Kidney (tissue), 14 donors: ENCODE measurements around the gene PGF. TPM values are rescaled to one million over a fixed set of nuclear protein-coding genes. Genes with fewer than 3 reads are reported as not detected.

Experiments used
- DNase-seq, 5 donors: peaks; one replicate each; pipeline ENCODE4 v3.0.0-alpha.2; 2013 to 2020
- FAIRE-seq: peaks from 2 replicates; lab custom pipeline; 2012; peaks lifted over from hg19 to GRCh38; lab: Jason Lieb, UNC
- H3K27ac ChIP-seq, 2 donors: one replicate each; pipeline ENCODE4 v1.7.0; 2013; ENCODE audit warnings: low read depth in 2 of 2, low read length in 2 of 2, inconsistent platforms in 1 of 2
- H3K27me3 ChIP-seq: one replicate; pipeline ENCODE4 v1.7.1; 2013; ENCODE audit warnings: low read length, inconsistent platforms; ENCODE audit not compliant: control insufficient read depth, insufficient read depth
- H3K36me3 ChIP-seq, 3 donors: one replicate each; pipeline versions ENCODE4 v1.7.0 to v1.7.1; 2013; ENCODE audit warnings: low read length in 3 of 3, control low read depth in 1 of 3, inconsistent platforms in 1 of 3; ENCODE audit not compliant: insufficient read depth in 3 of 3, control insufficient read depth in 2 of 3
- H3K4me1 ChIP-seq, 3 donors: one replicate each; pipeline versions ENCODE4 v1.7.0 to v1.7.1; 2013; ENCODE audit warnings: low read length in 3 of 3, inconsistent platforms in 1 of 3, low read depth in 1 of 3; ENCODE audit not compliant: control insufficient read depth in 2 of 3, insufficient read depth in 2 of 3
- H3K4me3 ChIP-seq, 3 donors: one replicate each; pipeline versions ENCODE4 v1.7.0 to v1.8.1; 2013; ENCODE audit warnings: low read length in 3 of 3, control low read depth in 1 of 3, inconsistent platforms in 1 of 3
- H3K9ac ChIP-seq, 3 donors: one replicate each; pipeline versions ENCODE4 v1.7.0 to v1.7.1; 2013; ENCODE audit warnings: low read length in 3 of 3, control low read depth in 1 of 3, inconsistent platforms in 1 of 3
- H3K9me3 ChIP-seq, 3 donors: one replicate each; pipeline versions ENCODE4 v1.7.0 to v1.7.1; 2013; ENCODE audit warnings: low read length in 3 of 3, control low read depth in 1 of 3, inconsistent platforms in 1 of 3; ENCODE audit not compliant: control insufficient read depth in 2 of 3, insufficient read depth in 1 of 3
- CTCF ChIP-seq: IDR thresholded peaks from 3 replicates; pipeline ENCODE4 v1.5.1; 2012; ENCODE audit warnings: mild to moderate bottlenecking, moderate library complexity, borderline replicate concordance; ENCODE audit not compliant: insufficient read depth; ENCODE audit errors: extremely low read depth
- intact Hi-C: fragments of 100-400 bp; cut with DNase I; formaldehyde crosslinking; loops from one replicate; pipeline ENCODE4 v1.11.1; 2022
- polyA plus RNA-seq: library from polyadenylated mRNA; stranded (reverse); fragments of 350-450 nt; fragmentation: Illumina TruSeq; extraction: RNeasy Lipid Tissue Mini Kit (QIAGEN cat#74804); gene quantifications from one replicate; pipeline ENCODE4 v1.2.3, GENCODE V29; 2014; ENCODE audit warnings: low read depth, low replicate concordance; ENCODE audit not compliant: insufficient read depth
- total RNA-seq: library from RNA; stranded (reverse); fragmentation: NEBNext Ultra II Directional; extraction: Animal tissue kit (Norgen Biotek cat#: 25700); gene quantifications from one replicate; pipeline ENCODE4 v1.2.1, GENCODE V29; 2021
- donor health status: control.
- donor health status: control.
- donor health status: control.
- donor health status: control.
- donor health status: control.
- donor health status: DM: yes; HTN: yes; CAD: no.
- donor health status: Normal renal cell carcinoma (clear cell type).

The PGF gene
- total and polyA plus RNA-seq, 2 donors from 2014 or later: 9.3 to 12.1 TPM

- DNase-seq (no peak), FAIRE-seq (no peak)
- Histone ChIP-seq H3K27me3 (no peaks in the 10 kb centered on the region), H3K36me3 (no peaks in the 10 kb centered on the region), H3K4me1 (peaks cover 0 to 11% (median 0%) of the 10 kb centered on the region in 3 donors), H3K9me3 (no peaks in the 10 kb centered on the region), H3K9ac (no peak overlapping the region), H3K4me3 (no peak overlapping the region), H3K27ac (no peak overlapping the region)
- TF ChIP-seq CTCF: no peak
- intact Hi-C loops: loop anchor here (10.0 kb wide), 1 partner anchor 137 kb away; no protein-coding TSS in a partner anchor
Measured at GRCh38 chr14:74947353-74948227, 7.8 kb downstream of the PGF start.

- no peak for TF ChIP-seq CTCF
- intact Hi-C loops: loop anchor here (10.0 kb wide), 1 partner anchor 138 kb away; no protein-coding TSS in a partner anchor
- Histone ChIP-seq H3K27me3 (no peaks in the 10 kb centered on the region), H3K36me3 (no peaks in the 10 kb centered on the region), H3K9me3 (no peaks in the 10 kb centered on the region), H3K9ac (no peak overlapping the region), H3K4me1 (peaks cover 0 to 15% (median 0%) of the 10 kb centered on the region in 3 donors), H3K4me3 (no peak overlapping the region), H3K27ac (no peak overlapping the region)
- no peak for FAIRE-seq
- DNase-seq: no peak
Measured at GRCh38 chr14:74946659-74947281, 8.6 kb downstream of the PGF start.

GRCh38 chr14:74945852-74946658, 9.3 kb downstream of the PGF start:
- peak; percentile 96 for TF ChIP-seq CTCF
- Histone ChIP-seq H3K9ac (no peak overlapping the region), H3K4me1 (peaks cover 0 to 18% (median 0%) of the 10 kb centered on the region in 3 donors), H3K4me3 (no peak overlapping the region), H3K27ac (no peak overlapping the region), H3K27me3 (no peaks in the 10 kb centered on the region), H3K9me3 (no peaks in the 10 kb centered on the region), H3K36me3 (no peaks in the 10 kb centered on the region)
- intact Hi-C loops: loop anchor here (10.0 kb wide), 1 partner anchor 139 kb away; no protein-coding TSS in a partner anchor
- DNase-seq: peak in 4 of 5 donors; percentile 84 to 91 (median 86)
- FAIRE-seq: no peak
